Measurements from ENCODE around the gene PLCB1.
"Not testable (repeated sequence)": the region's sequence is repeated elsewhere in the genome, so short reads cannot be mapped to it uniquely, and the experiment has no call there.

PLCB1 gene

DNA sequence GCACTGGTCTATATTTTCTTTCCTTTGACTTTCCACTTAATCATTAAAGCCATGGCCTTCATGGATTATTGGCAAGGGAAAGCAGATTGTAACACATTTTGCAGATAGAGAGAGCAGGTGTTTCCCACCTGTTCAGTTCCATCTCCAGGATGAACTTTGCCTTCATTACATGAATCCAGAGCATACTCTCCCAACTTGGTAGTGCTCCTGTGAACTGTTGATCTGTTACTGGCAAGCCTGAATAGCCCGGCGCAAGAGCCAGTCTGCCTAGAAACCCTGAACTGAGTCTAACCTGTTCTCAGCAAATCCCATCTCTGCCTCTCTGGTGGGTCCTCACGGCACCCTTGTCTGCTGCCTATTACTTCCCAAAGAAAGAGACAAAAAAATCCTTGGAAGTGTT lies 210.3 kb downstream of the PLCB1 start:
- DNase-seq = no peak

DNA sequence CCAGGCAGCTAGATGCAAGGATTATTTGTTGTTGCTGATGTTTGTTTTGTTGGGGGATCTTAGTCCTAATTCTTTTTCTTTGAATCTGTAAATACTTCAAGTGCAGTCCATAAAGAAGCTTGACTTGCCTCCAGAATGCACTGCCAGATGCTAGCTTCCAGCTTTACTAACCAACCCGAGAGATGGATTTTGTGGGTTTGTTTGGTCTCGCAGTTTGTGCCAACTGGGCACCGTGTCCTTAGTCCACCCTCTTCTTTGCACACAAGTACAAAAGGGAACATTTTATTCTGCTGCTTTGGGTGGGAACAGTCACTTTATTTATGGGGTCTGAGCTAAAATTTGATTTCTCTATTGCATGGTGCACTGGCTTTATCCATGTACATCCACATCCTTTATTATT lies 212.0 kb downstream of the PLCB1 start:
- DNase-seq = no peak

DNA sequence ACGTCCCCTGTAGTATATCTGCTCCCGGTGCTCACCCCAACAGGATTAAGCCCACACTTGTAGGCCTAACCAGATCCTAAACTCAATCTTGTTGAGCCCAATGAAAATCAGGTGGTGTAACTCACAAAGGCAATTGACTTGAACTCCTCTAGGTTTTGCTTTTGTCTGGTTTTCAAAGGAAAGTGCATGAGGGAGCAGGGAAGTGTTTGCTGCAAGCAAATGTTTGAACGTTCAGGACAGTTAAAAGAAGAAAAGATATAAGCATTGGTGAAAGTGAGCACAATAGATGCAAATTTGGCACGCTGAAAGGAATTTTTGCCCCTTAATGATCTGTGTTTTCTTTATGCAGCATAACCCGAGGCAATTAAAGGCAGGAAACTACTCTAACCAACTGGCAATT lies 212.6 kb downstream of the PLCB1 start:
- DNase-seq = peak; percentile 2

DNA sequence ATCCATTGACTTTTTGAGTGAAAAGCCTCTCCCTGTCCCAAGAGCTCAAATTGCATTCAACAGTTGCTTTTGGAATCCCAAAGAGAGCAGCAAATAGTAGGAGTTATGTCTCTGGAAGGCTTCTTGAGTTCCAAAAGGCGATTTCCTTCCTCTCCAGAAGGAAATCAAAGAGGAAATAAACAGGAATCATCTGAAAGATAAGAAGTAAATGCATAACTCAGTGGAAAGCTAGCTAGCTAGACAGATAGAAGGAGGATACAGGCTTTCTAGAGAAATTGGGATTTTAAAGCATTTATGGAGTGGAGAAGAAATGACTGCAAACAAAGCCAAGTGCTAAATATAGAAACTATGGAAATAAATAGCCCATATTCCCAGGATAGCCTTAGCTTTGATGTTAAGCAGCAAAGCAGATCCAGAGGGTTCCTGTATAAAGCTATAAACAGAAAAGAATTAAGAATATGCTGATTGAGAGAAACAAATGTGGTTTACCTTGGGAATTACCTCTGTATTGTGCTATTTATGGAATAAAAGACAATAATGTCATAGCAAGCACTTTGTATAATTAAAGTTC lies 214.7 kb downstream of the PLCB1 start:
- no peak for DNase-seq

DNA sequence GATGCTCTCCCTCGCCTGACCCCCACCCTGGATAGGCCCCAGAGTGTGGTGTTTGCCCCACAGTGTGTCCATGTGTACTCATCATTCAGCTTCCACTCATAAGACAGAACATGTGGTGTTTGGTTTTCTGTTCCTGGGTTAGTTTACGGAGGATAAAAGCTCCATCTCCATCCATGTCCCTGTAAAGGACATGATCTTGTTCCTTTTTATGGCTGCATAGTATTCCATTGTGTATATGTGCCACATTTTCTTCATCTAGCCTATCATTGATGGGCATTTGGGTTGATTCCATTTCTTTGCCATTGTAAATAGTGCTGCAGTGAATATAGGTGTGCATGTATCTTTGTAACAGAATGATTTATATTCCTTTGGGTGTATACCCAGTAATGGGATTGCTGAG lies 218.2 kb downstream of the PLCB1 start:
- DNase-seq = not testable (repeated sequence)

DNA sequence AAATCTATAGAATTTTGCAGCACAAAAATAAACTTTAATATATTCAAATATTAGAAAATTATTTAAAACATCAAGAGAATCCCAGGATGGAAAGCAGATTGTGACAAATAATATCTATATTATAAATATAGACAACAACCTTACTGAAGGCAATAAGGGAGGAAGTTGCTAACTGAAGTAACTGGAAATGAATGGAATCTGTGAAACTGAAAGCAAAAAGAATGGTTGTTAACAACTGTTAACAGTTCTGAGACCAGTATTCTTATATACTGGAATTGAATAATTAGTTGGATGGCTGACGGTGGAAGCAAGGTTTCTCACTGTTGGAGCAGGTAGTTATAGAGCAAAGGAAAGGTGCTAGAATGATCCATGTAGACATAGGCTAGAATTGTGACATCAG lies 220.4 kb downstream of the PLCB1 start:
- DNase-seq = no peak

DNA sequence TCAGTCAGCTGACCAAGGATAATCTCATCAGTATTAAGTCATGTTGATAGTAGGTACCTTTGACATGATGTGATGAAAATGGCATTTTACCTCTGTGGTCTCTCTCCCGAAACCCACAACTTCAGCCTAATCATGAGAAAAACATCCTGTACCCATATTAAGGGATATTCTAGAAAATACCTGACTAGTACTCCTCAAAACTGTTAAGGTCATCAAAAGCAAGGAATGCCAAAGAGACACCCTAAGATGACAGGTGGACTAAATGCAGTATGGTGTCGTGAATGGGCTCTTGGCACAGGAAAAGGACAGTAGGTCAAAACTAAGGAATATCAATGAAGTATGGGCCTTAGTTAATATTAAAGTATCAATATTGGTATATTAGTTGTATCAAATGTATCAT lies 221.4 kb downstream of the PLCB1 start:
- no peak for DNase-seq

DNA sequence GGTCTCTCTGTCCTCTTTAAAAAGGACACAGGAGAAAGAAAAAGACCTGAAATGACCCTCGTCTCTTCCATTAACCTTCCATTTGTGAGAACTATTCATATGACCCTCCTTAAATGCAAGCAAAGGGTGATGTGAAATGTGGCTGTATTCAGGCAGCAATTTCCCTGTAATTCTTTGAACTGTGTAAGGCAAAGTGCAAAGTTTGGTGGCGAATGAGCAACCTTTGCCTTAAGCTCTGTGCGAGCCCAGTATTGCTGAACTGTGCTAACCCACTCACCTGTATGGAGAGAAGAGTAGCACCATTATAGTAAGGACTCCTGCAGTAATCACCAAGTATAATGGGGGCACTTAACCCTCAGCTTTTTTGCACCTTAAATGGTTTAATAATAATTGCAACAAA lies 223.4 kb downstream of the PLCB1 start:
- DNase-seq = no peak

DNA sequence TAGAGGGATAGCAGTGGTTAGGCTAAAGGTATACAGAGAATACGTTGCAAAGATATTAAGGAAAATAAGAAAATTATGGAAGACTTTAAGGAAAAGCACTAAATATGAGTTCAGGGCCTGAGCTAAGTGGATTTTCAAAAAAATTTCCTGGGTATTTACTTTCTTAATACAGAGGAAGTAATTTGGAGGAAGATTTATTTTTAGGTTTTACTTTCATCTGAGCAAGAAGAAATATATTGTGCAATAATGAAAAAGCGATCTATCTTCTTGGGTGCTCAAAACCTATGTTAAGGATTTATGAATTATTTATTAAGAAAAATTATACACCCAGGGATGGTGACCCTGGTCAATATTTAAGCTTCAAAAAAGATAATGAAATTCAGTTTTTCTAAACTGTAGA lies 224.7 kb downstream of the PLCB1 start:
- DNase-seq = no peak

DNA sequence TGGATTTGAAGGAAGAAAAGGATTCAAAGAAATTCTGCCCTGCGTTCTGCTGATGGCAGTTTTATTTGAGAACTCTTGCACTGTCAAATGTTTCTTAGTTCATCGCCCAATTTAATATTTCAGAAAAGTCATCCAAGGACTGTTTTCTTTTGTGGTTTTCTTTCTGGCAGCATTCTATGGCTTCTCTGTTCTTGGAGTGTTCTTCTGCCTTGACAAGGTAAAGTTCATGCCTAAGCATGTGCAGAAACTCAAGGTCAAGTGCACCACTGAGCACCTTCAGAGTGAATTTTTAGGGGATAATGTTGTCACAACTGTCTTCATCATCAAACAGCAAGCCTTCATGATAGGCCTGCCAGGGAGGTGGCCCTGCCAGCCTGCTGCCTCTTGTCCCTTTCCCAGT lies 225.6 kb downstream of the PLCB1 start:
- no peak for DNase-seq

DNA sequence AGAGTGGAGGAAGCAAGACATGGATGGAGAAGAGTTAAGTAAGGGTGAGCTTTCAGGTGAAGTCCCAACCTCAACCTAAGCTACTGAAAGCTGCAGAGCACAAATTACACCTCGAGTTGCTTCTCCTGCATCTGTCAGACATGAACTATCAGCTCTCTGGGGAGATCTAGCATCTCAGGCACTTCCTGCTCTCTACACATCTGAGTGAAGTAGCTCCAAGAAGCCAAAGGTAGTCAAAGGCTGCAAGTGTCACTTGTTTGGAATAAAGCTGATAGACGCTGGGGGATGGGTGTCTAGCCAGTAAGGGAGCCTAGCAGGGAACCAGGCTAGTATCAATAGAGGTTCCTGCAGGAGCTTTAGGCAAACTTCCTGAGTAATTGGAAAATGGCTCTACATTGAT lies 228.0 kb downstream of the PLCB1 start:
- no peak for DNase-seq

DNA sequence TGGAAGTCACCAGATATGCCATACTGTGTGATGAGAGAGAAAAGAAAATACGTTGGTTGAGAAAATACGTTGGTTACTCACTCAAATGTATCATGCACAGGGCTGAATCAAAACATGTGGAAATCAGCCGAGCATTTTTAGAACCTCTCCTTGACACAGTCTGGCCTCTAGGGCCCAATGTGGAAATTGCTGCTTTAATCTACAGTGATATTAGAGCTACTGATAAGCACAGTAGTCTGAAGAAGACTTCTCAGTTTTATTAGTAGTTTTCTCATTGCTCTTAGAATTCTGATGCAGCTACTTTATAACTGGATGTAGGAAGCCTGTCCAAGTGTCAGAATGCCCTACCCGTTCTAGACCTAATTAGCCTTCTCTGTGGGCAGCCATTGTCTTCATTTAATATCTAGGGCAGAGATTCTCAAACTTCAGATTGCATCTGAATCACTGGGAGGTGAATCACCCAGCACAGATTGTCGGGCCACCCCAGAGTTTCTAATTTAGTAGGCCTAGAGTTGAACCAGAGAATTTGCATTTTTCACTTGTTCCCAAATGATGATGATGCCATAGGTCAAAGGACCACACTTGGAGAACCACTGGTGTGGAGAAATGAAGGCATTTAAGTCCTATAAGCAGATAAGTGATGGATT lies 229.1 kb downstream of the PLCB1 start:
- DNase-seq = no peak

DNA sequence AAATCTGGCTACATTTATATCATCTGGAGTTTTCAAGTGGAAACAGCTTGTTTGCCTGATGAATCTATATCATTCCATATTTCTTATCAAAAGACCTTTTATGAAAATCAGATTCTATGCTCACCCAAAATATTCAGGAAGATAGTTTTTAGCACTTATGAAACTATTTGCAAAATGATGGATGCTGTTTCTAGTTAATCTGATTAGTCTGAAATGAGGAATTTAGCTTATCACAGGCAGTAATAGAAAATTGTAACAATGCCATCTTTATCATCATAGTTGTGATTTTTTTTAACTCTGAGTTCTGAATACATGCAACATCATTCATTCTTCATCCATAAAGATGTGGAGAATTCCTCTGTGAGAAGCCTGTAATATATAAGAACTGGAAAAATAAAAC lies 229.7 kb downstream of the PLCB1 start:
- DNase-seq = no peak

DNA sequence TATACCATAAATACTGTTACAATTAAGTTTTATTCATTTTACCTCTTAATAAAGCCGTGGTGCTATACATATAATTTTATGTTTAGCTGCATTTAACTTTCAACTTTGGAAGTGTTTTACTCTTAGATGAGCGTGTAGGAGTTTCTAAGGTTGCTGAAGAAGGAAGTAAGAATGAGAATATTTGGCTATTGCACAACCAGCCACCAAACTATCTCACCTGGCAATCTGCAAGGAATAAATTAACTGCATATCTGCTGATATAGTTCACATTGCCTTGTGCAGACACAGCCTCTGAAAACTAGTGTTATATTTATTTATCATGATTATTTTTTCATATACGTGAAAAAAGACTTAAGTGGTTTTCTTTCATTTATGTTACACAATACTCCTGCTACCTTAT lies 230.4 kb downstream of the PLCB1 start:
- DNase-seq = no peak

DNA sequence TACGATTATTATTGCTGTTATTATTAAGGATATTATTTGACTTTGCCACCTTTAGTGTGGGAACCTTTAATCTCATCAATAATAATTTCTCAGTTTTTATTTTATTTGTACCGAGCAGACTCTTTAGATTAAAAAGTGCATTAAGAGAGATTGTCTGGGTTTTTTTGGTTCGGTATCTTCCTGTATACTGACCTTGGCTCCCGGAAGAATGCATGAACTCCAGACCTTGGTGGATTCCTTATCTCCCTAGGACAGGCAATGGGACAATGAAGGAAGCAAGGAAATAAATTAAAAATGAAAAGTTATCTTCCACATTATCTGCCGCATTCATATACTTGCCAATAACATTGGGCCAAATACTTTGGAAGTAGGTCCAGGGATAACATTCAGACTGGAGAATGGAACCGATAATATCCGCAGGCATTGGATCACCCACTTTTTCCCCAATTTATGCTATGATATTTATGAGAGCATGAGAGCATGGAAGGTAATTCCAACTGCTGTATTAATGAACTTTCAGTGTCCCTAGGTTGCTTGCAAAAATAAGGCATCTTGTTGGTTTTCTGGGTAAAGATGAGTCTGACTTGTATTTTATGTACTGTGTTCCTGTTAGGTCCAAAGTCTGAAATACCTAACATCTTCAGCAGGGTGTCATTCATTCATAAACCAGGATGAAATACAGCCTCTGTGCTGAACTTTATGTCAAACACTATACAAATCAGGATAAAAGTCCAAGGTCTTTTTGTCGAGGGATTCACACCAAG lies 232.1 kb downstream of the PLCB1 start:
- no peak for DNase-seq

DNA sequence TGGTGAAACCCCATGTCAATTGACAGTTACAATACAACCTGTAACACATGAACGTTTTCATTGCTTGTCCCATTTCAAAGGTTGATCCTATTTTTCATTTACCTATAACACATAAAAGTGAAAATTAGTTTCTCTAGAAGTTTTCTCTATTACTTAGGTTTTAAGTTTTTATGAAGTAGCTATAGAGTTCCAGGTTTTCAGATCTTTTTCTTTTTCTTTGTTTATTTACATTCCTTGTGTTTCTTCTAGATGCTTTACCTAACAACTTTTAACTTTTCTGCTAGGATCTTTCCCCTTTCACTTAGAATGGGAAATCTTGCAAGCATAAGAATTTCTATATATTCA lies 232.6 kb downstream of the PLCB1 start:
- DNase-seq = no peak

DNA sequence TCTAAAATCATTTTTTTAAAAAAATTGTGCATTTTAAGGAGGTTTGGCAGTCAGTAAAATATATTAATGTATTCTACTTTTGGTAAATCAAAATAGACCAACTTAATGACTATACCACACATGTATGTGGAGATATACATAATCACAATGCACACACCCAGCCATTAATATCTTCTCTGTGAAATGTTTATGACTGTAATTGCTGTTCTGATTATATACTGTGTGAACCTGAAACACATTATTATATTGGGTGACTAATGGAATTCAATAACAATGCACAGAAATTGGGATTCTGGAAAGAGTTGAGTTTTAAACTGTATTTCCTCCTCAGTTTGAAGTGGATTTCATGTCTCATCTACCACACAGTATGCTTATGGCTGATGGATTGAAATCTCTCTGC lies 233.6 kb downstream of the PLCB1 start:
- DNase-seq = no peak

DNA sequence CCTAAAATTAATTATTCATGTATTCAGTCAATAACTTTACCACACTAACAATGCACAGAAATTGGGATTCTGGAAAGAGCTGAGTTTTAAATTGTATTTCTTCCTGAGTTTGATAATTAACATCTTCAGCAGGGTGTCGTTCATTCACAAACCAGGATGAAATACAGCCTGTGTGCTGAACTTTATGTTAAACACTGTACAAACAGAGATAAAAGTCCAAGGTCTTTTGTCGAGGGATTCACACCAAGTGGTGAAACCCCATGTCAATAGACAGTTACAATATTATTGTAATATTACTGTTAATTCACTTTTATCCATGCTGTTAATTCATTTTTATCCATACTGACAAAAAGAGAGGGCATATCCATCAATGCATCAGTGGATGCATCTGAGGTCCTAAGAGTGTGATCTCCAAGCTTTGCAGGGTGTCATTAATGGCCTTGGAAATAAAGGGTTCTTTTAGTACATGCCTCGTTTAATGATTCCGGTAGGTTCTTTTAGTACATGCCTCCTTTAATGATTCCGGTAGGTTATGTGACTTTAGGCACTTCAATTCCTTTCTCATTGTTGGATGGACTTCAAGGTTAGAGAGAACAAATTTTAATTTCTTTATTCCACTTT lies 234.3 kb downstream of the PLCB1 start:
- DNase-seq = no peak

DNA sequence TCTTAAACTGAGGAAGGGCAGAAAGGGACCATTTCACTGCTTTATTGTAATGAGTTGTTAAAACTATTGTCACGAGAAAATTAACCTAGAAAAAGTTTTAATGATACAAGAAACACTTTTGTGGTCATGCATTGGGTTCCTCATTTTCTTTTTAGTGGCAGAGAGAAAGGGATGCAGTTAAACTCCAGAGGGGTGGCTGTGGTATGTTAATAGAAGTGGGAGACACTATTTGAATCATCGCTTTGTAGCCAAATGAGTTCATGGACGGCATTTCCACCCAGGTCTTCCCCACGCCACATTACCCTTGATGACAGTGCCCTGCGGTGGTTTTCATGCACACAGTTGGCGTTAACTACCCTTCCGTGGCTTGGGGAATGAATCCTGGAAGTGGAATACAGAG lies 235.6 kb downstream of the PLCB1 start:
- no peak for DNase-seq

DNA sequence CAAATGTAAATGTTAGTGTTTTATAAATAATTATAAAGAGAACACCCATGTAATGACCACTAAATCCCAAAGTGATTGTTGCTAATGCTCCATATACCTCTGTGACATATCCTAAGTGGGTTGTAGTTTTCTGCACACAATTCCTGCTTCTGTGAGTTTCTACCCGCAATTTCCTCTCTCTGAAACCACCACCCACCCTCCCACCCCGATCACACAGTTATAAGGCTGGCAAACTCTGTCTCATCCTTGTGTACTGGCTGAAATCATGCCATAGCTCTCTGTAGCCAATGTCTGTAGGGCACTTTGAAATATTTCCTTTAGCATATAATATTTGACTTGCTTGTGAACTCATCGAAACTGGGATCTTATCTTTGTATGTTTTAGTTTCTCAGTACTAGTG lies 236.6 kb downstream of the PLCB1 start:
- DNase-seq = no peak

DNA sequence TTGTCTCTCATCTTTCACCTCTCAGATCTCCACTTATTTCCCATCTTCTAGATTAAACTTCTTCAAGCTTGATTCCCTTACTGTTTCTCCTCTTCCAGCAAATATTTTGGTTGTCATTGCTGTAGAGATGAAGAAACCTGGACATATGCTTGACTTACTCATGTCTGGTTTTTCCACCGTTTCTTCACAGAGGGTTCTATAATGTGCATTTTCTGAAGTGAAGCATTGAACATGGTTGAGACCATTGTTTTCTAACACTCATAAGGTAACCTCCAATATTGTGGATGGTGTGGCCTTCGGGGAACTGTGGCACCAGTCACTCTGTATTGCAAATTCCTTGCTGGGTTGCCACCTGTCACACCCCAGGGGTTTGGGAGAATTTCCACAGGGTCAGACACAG lies 237.2 kb downstream of the PLCB1 start:
- no peak for DNase-seq

DNA sequence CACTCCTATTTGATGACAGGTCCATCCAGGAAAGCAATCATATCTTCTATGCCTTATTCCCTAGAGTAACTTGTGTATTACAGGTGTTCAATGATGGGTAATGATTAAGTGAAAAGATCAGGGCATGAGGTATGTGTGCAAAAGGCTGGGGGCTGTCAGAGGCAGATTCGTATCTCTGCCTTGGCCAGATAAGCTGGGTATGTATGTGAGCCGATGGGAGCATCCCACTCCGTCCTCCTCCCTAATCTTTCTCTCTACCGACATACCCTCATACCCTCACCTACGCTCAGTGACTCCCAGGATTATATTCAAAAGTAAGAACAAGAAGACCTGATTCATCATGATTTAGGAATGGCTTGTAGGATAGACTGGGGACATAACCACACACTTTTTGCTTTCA lies 238.7 kb downstream of the PLCB1 start:
- no peak for DNase-seq

DNA sequence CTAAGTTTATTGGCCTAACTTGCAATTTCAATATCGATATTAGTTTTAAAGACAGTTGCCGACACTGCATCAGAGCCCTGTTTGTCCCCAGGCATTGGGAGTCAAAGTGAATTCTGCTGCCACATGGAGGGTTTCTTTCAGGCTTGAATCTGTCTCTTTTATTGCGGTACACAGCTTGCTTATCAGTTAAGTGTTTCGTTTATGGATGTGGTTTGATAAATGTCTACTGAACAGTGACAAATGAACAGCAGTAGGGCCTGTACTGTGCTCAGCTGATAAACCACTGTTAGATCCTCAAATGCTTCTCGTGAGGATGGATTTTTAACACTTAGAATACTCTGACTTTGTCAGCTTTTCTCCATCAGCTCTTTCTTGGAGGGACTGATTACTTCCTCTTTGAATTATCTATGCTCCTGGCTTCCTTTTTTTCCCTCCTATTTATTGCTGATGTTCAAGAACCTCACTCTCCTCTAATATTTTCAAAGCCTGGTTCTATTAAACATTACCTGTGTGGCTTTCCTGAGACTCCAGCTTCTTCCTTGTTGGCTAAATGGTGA lies 240.8 kb downstream of the PLCB1 start:
- no peak for DNase-seq

DNA sequence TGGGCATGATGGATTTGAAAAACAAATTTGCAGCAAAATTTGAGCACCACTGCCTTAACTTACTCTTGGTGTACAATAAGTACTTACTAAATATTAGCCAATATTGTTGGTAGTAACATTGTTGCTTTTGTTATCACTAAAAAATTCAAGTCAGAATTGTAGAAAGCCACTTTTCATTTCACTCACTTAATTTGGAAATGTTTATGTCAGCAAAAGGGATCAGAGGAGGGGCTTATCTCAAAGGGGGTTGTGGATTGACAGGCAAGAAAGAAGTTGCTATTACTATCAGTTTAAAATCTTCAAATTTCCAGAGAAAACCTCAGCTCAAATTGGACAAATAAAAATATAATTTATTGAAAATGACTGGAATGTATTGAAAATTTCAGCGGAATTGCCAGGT lies 241.5 kb downstream of the PLCB1 start:
- DNase-seq = no peak

Measured in NCI-H2029 (cell line).